Measurements from ENCODE around the gene SMYD3. TPM values are rescaled to one million over a fixed set of nuclear protein-coding genes. Genes with fewer than 3 reads are reported as not detected.

SMYD3 gene
- total and polyA plus RNA-seq, 2 of the 4 experiments (the other 2 are of a cell fraction), result 26.5 to 37.6 TPM

DNA sequence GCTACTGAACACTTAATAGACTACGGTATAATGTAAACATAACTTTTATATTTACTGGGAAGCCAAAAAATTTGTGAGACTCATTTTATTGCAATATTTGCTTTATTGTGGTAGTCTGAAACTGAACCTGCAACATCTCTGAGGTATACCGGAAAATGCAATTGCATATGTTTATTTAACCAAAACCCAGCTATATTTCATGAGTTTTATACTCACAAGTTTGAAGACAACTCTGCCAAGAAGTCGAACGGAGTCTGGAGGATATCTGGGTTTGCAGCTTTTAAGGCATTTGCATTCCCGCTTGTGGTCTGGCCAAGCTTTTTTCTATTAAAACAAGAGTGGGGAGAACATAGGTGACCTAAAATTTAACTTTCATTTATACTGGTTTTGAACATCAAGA lies 171.9 kb downstream of the SMYD3 start:
- Histone ChIP-seq H2AK9ac (replicated peaks; ENCODE audit: low read depth, low read length, poor library complexity) (no peak overlapping the region), H3K27me3 (ENCODE audit: control insufficient read depth, insufficient read depth, low read length) (no peaks in the 10 kb centered on the region), H3K4me1 (ENCODE audit: control insufficient read depth, insufficient read depth, low read length) (no peaks in the 10 kb centered on the region), H2BK20ac (ENCODE audit: low read depth, low read length) (no peak overlapping the region), H3K56ac (ENCODE audit: extremely low read depth, insufficient read depth, low read length) (no peak overlapping the region), H3K36me3 (ENCODE audit: control insufficient read depth, insufficient read depth, low read length) (no peaks in the 10 kb centered on the region), H4K8ac (ENCODE audit: low read depth in 2 of 2, low read length in 2 of 2) (no peak overlapping the region), H4K91ac (ENCODE audit: insufficient read depth, low read depth, low read length) (no peak overlapping the region), H3K79me1 (ENCODE audit: low read depth in 1 of 2, low read length in 2 of 2) (no peaks in the 10 kb centered on the region), H3K9me1 (ENCODE audit: insufficient read depth, low read length) (peaks cover 2% of the 10 kb centered on the region; the same call in 1 of the 2 replicates), H4K20me1 (ENCODE audit: insufficient read depth, low read length) (no peaks in the 10 kb centered on the region), H2BK5ac (ENCODE audit: low read depth, low read length, poor library complexity, severe bottlenecking) (no peak overlapping the region), H3K23ac (ENCODE audit: low read depth, low read length) (no peak overlapping the region), H2AK5ac (ENCODE audit: low read depth, low read length) (no peak overlapping the region), H3K4ac (ENCODE audit: low read depth, low read length) (no peak overlapping the region), H3K4me2 (ENCODE audit: low read depth, low read length) (no peak overlapping the region), H2AFZ (replicated peaks; ENCODE audit: low read length, poor library complexity) (no peak overlapping the region), H3K27ac (ENCODE audit: insufficient read depth, low read length) (no peak overlapping the region), H2BK120ac (ENCODE audit: low read depth, low read length) (no peak overlapping the region), H3K4me3 (ENCODE audit: insufficient read depth, low read depth, low read length) (no peak overlapping the region), H4K5ac (ENCODE audit: low read depth, low read length) (no peak overlapping the region), H3K9ac (ENCODE audit: low read depth, low read length) (no peak overlapping the region), H2BK15ac (ENCODE audit: low read depth, low read length) (no peak overlapping the region), H3K14ac (replicated peaks; ENCODE audit: low read depth, low read length) (no peak overlapping the region), H3K18ac (ENCODE audit: low read depth, low read length) (no peak overlapping the region), H3K9me3 (ENCODE audit: control insufficient read depth, insufficient read depth, low read length) (peaks cover 3% of the 10 kb centered on the region; the same call in 1 of the 2 replicates)
- dilution Hi-C loops (cut with HindIII; ENCODE audit: low sequenced_read_pairs, unreplicated experiment), result no loop called here
- TF ChIP-seq RCOR1 (IDR thresholded peaks at IDR 0.05; ENCODE audit: insufficient replicate concordance, low read length) (no peak), BHLHE40 (IDR thresholded peaks at IDR 0.05; ENCODE audit: low read depth, low read length) (no peak), SMC3 (IDR thresholded peaks at IDR 0.05; ENCODE audit: low read depth, low read length) (no peak), FOS (IDR thresholded peaks at IDR 0.05; ENCODE audit: low read depth, low read length) (no peak), RAD21 (IDR thresholded peaks at IDR 0.05; ENCODE audit: low read length) (no peak), USF2 (IDR thresholded peaks at IDR 0.05; ENCODE audit: low read depth, low read length) (no peak), CEBPB (IDR thresholded peaks at IDR 0.05; ENCODE audit: low read depth, low read length) (no peak), POLR2A (IDR thresholded peaks at IDR 0.05; ENCODE audit: low read depth, low read length) (no peak), MAFK (IDR thresholded peaks at IDR 0.05; ENCODE audit: low read depth, low read length) (no peak), RFX5 (IDR thresholded peaks at IDR 0.05; ENCODE audit: low read depth, low read length) (no peak), MXI1 (IDR thresholded peaks at IDR 0.05; ENCODE audit: borderline replicate concordance, low read depth, low read length) (no peak), NFE2L2 (IDR thresholded peaks at IDR 0.05; ENCODE audit: low read depth, low read length) (no peak), CTCF (conservative IDR thresholded peaks at IDR 0.05; ENCODE audit: low read depth, low read length) (no peak), CHD1 (IDR thresholded peaks at IDR 0.05; ENCODE audit: low read depth, low read length) (no peak), MAZ (IDR thresholded peaks at IDR 0.05; ENCODE audit: borderline replicate concordance, low read depth, low read length) (no peak)
- TF ChIP-seq, protein P1, sequence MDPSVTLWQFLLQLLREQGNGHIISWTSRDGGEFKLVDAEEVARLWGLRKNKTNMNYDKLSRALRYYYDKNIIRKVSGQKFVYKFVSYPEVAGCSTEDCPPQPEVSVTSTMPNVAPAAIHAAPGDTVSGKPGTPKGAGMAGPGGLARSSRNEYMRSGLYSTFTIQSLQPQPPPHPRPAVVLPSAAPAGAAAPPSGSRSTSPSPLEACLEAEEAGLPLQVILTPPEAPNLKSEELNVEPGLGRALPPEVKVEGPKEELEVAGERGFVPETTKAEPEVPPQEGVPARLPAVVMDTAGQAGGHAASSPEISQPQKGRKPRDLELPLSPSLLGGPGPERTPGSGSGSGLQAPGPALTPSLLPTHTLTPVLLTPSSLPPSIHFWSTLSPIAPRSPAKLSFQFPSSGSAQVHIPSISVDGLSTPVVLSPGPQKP (IDR thresholded peaks at IDR 0.05; ENCODE audit: borderline replicate concordance, low read depth, low read length), result no peak
- ATAC-seq (ENCODE audit: low read depth) (no peak), DNase-seq (no peak)
- WGBS, 2 experiments (ENCODE audit: extremely low coverage in 2 of 2, insufficient read length in 1 of 2), result no CpG with 5 or more reads among the region's 5 CpGs
- intact Hi-C loops (cut with micrococcal nuclease), result no loop called here
- ChIA-PET POLR2A (ENCODE audit: unreplicated experiment) (no interaction called here), CTCF (no interaction called here)
- in situ Hi-C loops (cut with MboI; ENCODE audit: low sequenced_read_pairs), result no loop called here
- BruUV-seq (replicated peaks), result no TSS peak
